Stimulated activated CD8-positive, alpha-beta memory T cell treated with anti-CD3 and anti-CD28 coated beads, Interleukin-2, amount 100 ng/mL, for 1 hour (primary cell): ENCODE measurements around the gene BSND.
"Not testable (repeated sequence)": the region's sequence is repeated elsewhere in the genome, so short reads cannot be mapped to it uniquely, and the experiment has no call there.

Experiments used
- DNase-seq, 2 donors: peaks; one replicate each; pipeline ENCODE4 v3.0.0-alpha.2; 2020; ENCODE audit warnings: low read depth in 2 of 2

Gene BSND

GRCh38 chr1:54998677-54999076, at the start of gene BSND:
Gene BSND, plus strand, starts transcription at chr1:54998933. Its CDS starts 254 bp downstream, at chr1:54999187.
- DNase-seq = no peak

- DNase-seq = no peak
Observed at GRCh38 chr1:54949053-54949452, 49.7 kb upstream of the BSND start.

GRCh38 chr1:54950006-54950368, 48.7 kb upstream of the BSND start:
- DNase-seq = no peak

- DNase-seq = peak in 1 of 2 donors; percentile 14
Observed at GRCh38 chr1:54950369-54951163, 48.2 kb upstream of the BSND start.

GRCh38 chr1:54951810-54952226, 46.9 kb upstream of the BSND start:
- DNase-seq = no peak

GRCh38 chr1:54952950-54953718, 45.6 kb upstream of the BSND start:
- no peak for DNase-seq

- DNase-seq = no peak
Observed at GRCh38 chr1:54953846-54954245, 44.9 kb upstream of the BSND start.

GRCh38 chr1:54955359-54955758, 43.4 kb upstream of the BSND start:
- no peak for DNase-seq

- DNase-seq = no peak
Observed at GRCh38 chr1:54956726-54957125, 42.0 kb upstream of the BSND start.

- no peak for DNase-seq
Observed at GRCh38 chr1:54959241-54959640, 39.5 kb upstream of the BSND start.

- no peak for DNase-seq
Observed at GRCh38 chr1:54962612-54963395, 35.9 kb upstream of the BSND start.

- not testable (repeated sequence) for DNase-seq
Observed at GRCh38 chr1:54963829-54964228, 34.9 kb upstream of the BSND start.

- no peak for DNase-seq
Observed at GRCh38 chr1:54965624-54966340, 33.0 kb upstream of the BSND start.

- DNase-seq = no peak
Observed at GRCh38 chr1:54967372-54967771, 31.4 kb upstream of the BSND start.

- DNase-seq = no peak
Observed at GRCh38 chr1:54968551-54968950, 30.2 kb upstream of the BSND start.

- no peak for DNase-seq
Observed at GRCh38 chr1:54969879-54970278, 28.9 kb upstream of the BSND start.

GRCh38 chr1:54970901-54971300, 27.8 kb upstream of the BSND start:
- DNase-seq = no peak

- no peak for DNase-seq
Observed at GRCh38 chr1:54971317-54971791, 27.4 kb upstream of the BSND start.

GRCh38 chr1:54972436-54972835, 26.3 kb upstream of the BSND start:
- DNase-seq = no peak

GRCh38 chr1:54973205-54973921, 25.4 kb upstream of the BSND start:
- DNase-seq = no peak
